Mucosa of descending colon (tissue), 3 donors: ENCODE measurements around the gene SH2D3C. TPM values are rescaled to one million over a fixed set of nuclear protein-coding genes. Genes with fewer than 3 reads are reported as not detected.

Source experiments
- ATAC-seq: fragments of 200-7000 bp; cut with Tn5 transposase; one replicate; pipeline ENCODE4 v1.9.1; 2020; ENCODE audit warnings: mild to moderate bottlenecking, moderate library complexity
- DNase-seq, 3 donors: peaks; one replicate each; pipeline ENCODE4 v3.0.0-alpha.2; 2020
- H3K36me3 ChIP-seq: fragments of 200-600 bp; one replicate; pipeline ENCODE4 v1.8.0; 2021; ENCODE audit warnings: low read depth, mild to moderate bottlenecking
- H3K4me1 ChIP-seq: fragments of 200-600 bp; one replicate; pipeline ENCODE4 v1.8.0; 2021; ENCODE audit warnings: low read depth, mild to moderate bottlenecking
- H3K4me3 ChIP-seq: fragments of 200-600 bp; one replicate; pipeline ENCODE4 v1.8.0; 2021; ENCODE audit warnings: mild to moderate bottlenecking
- H3K9me3 ChIP-seq: fragments of 200-600 bp; one replicate; pipeline ENCODE4 v1.8.0; 2021; ENCODE audit warnings: mild to moderate bottlenecking
- CTCF ChIP-seq: fragments of 200-600 bp; IDR thresholded peaks from one replicate; pipeline ENCODE4 v1.8.0; 2022; ENCODE audit warnings: antibody characterized with exemption, mild to moderate bottlenecking
- intact Hi-C, 2 donors: fragments of 100-400 bp; cut with DNase I in 1 of 2; cut with micrococcal nuclease in 1 of 2; formaldehyde crosslinking; loops; one replicate each; pipeline versions ENCODE4 v1.11.0 to v1.11.1; 2022; cut with DNase I, micrococcal nuclease
- total RNA-seq, 3 donors: library from RNA; stranded (reverse); fragmentation: NEBNext Ultra II Directional in 2 of 3; extraction: Animal tissue kit (Norgen Biotek cat#: 25700) in 2 of 3; gene quantifications; one replicate each; pipeline versions ENCODE4 v1.2.1 to v1.2.4, GENCODE V29; 2021 to 2023
- donor health status: DM: no; HTN: no; CAD: no; lungs with moderate emphysema.
- donor health status: DM: no; HTN: no; CAD: no.
- donor health status: DM: no; HTN: yes; CAD: no.

SH2D3C gene
- total RNA-seq, 3 donors from 2014 or later = 3.2 to 7.4 (median 4.7) TPM

GRCh38 chr9:127769929-127770582 is 8.4 kb downstream of the SH2D3C start:
- no peak for TF ChIP-seq CTCF
- DNase-seq (peak in 1 of 3 donors; percentile 55), ATAC-seq (no peak)
- H3K4me3 ChIP-seq = no peak overlapping the region
- H3K4me1 ChIP-seq = peaks cover 14% of the 10 kb centered on the region
- intact Hi-C loops = no loop called here
- no peaks in the 10 kb centered on the region for H3K9me3 ChIP-seq
- H3K36me3 ChIP-seq = no peaks in the 10 kb centered on the region

- DNase-seq = no peak
- H3K36me3 ChIP-seq = no peaks in the 10 kb centered on the region
- intact Hi-C loops = no loop called here
- no peaks in the 10 kb centered on the region for H3K9me3 ChIP-seq
- no peak for ATAC-seq
- peaks cover 14% of the 10 kb centered on the region for H3K4me1 ChIP-seq
- no peak overlapping the region for H3K4me3 ChIP-seq
- no peak for TF ChIP-seq CTCF
These were observed 9.4 kb downstream of the SH2D3C start for GRCh38 chr9:127769101-127769500.

GRCh38 chr9:127768698-127769097 is 9.8 kb downstream of the SH2D3C start:
- Histone ChIP-seq H3K9me3 (no peaks in the 10 kb centered on the region), H3K4me3 (no peak overlapping the region), H3K4me1 (peaks cover 14% of the 10 kb centered on the region), H3K36me3 (no peaks in the 10 kb centered on the region)
- no peak for DNase-seq
- TF ChIP-seq CTCF = no peak
- no peak for ATAC-seq
- intact Hi-C loops = no loop called here

GRCh38 chr9:127767909-127768331 is 10.5 kb downstream of the SH2D3C start:
- ATAC-seq (no peak), DNase-seq (no peak)
- Histone ChIP-seq H3K9me3 (no peaks in the 10 kb centered on the region), H3K4me1 (peaks cover 14% of the 10 kb centered on the region), H3K4me3 (no peak overlapping the region), H3K36me3 (no peaks in the 10 kb centered on the region)
- no peak for TF ChIP-seq CTCF
- intact Hi-C loops = no loop called here

GRCh38 chr9:127767410-127767809 is 11.1 kb downstream of the SH2D3C start:
- no peak for DNase-seq
- Histone ChIP-seq H3K36me3 (no peaks in the 10 kb centered on the region), H3K4me3 (no peak overlapping the region), H3K4me1 (peaks cover 14% of the 10 kb centered on the region), H3K9me3 (no peaks in the 10 kb centered on the region)
- no peak for ATAC-seq
- TF ChIP-seq CTCF = no peak
- intact Hi-C loops = no loop called here

GRCh38 chr9:127765418-127765817 is 13.0 kb downstream of the SH2D3C start:
- DNase-seq (no peak), ATAC-seq (no peak)
- Histone ChIP-seq H3K9me3 (no peaks in the 10 kb centered on the region), H3K36me3 (no peaks in the 10 kb centered on the region), H3K4me3 (no peak overlapping the region), H3K4me1 (peaks cover 2% of the 10 kb centered on the region)
- intact Hi-C loops = no loop called here
- TF ChIP-seq CTCF = no peak
